DOHH2 (cell line): ENCODE measurements around the gene FNDC3B.

ENCODE experiments used
- H3F3A ChIP-seq: fragments of 200-600 bp; sonication (generic), shearing (Covaris generic); 2 replicates; pipeline ENCODE4 v1.6.0; 2016; ENCODE audit warnings: antibody characterized with exemption, mild to moderate bottlenecking; ENCODE audit not compliant: control insufficient read depth, insufficient read depth
- H3K27ac ChIP-seq: fragments of 200-600 bp; sonication (generic); 2 replicates; pipeline ENCODE4 v1.5.1; 2014; ENCODE audit warnings: low read depth, mild to moderate bottlenecking, low read length, moderate library complexity
- H3K27me3 ChIP-seq: fragments of 200-600 bp; sonication (generic); 2 replicates; pipeline ENCODE4 v1.6.1; 2014; ENCODE audit warnings: mild to moderate bottlenecking, low read length, mixed read lengths; ENCODE audit not compliant: control insufficient read depth
- H3K36me3 ChIP-seq: fragments of 200-600 bp; sonication (generic); 2 replicates; pipeline ENCODE4 v1.6.1; 2014; ENCODE audit warnings: mild to moderate bottlenecking, low read length, moderate library complexity, mixed read lengths; ENCODE audit not compliant: control insufficient read depth
- H3K4me1 ChIP-seq: fragments of 200-600 bp; sonication (generic); 2 replicates; pipeline ENCODE4 v1.6.1; 2014; ENCODE audit warnings: mild to moderate bottlenecking, low read length, mixed read lengths; ENCODE audit not compliant: control insufficient read depth
- H3K4me2 ChIP-seq: fragments of 200-600 bp; sonication (generic); 2 replicates; pipeline ENCODE4 v1.6.0; 2014; ENCODE audit warnings: mild to moderate bottlenecking, low read length, moderate library complexity
- H3K4me3 ChIP-seq: fragments of 200-600 bp; sonication (generic); 2 replicates; pipeline ENCODE4 v1.5.1; 2014; ENCODE audit warnings: mild to moderate bottlenecking, low read length, mixed read lengths
- H3K79me2 ChIP-seq: fragments of 200-600 bp; sonication (generic); 2 replicates; pipeline ENCODE4 v1.6.1; 2014; ENCODE audit warnings: mild to moderate bottlenecking, low read length, mixed read lengths; ENCODE audit not compliant: control insufficient read depth
- H3K9me2 ChIP-seq: fragments of 200-600 bp; sonication (generic); replicated peaks from 2 replicates; pipeline ENCODE4 v1.6.1; 2014; ENCODE audit warnings: mild to moderate bottlenecking, low read length, mixed read lengths; ENCODE audit not compliant: control insufficient read depth
- H3K9me3 ChIP-seq: fragments of 200-600 bp; sonication (generic); 2 replicates; pipeline ENCODE4 v1.6.1; 2014; ENCODE audit warnings: antibody characterized with exemption, low read length, mixed read lengths; ENCODE audit not compliant: control insufficient read depth, insufficient read depth
- H4K20me1 ChIP-seq: fragments of 200-600 bp; sonication (generic); 2 replicates; pipeline ENCODE4 v1.6.0; 2014; ENCODE audit warnings: low read depth, mild to moderate bottlenecking, antibody characterized with exemption, low read length, moderate library complexity; ENCODE audit not compliant: control insufficient read depth, insufficient read depth
- CTCF ChIP-seq: fragments of 200-600 bp; sonication (generic); IDR thresholded peaks from one replicate; pipeline ENCODE4 v1.5.1; 2014; ENCODE audit warnings: antibody characterized with exemption, mild to moderate bottlenecking, low read depth, low read length; ENCODE audit not compliant: poor library complexity, severe bottlenecking
- EZH2phosphoT487 ChIP-seq: fragments of 200-600 bp; sonication (generic); IDR thresholded peaks from 2 replicates; pipeline ENCODE4 v1.6.1; 2017; ENCODE audit warnings: borderline replicate concordance, mild to moderate bottlenecking, antibody characterized with exemption, low read length, moderate library complexity, mixed read lengths

The FNDC3B gene

GRCh38 chr3:172359231-172359630, 319.9 kb downstream of the FNDC3B start:
- Histone ChIP-seq H3K4me2 (no peak overlapping the region), H3K79me2 (no peaks in the 10 kb centered on the region), H3K9me3 (no peaks in the 10 kb centered on the region), H3K27ac (no peak overlapping the region), H3K9me2 (no peaks in the 10 kb centered on the region), H3K4me1 (no peaks in the 10 kb centered on the region), H4K20me1 (no peaks in the 10 kb centered on the region), H3K4me3 (no peak overlapping the region), H3K27me3 (no peaks in the 10 kb centered on the region), H3K36me3 (no peaks in the 10 kb centered on the region), H3F3A (no peaks in the 10 kb centered on the region)
- no peak for TF ChIP-seq EZH2phosphoT487
- TF ChIP-seq CTCF = no peak

GRCh38 chr3:172359996-172360395, 320.6 kb downstream of the FNDC3B start:
- no peak overlapping the region for H3K27ac ChIP-seq
- no peaks in the 10 kb centered on the region for H3K9me2 ChIP-seq
- H3K4me1 ChIP-seq = no peaks in the 10 kb centered on the region
- no peak overlapping the region for H3K4me2 ChIP-seq
- TF ChIP-seq EZH2phosphoT487 (no peak), CTCF (no peak)
- no peaks in the 10 kb centered on the region for H3F3A ChIP-seq
- no peaks in the 10 kb centered on the region for H4K20me1 ChIP-seq
- no peaks in the 10 kb centered on the region for H3K79me2 ChIP-seq
- H3K9me3 ChIP-seq = no peaks in the 10 kb centered on the region
- no peaks in the 10 kb centered on the region for H3K27me3 ChIP-seq
- H3K4me3 ChIP-seq = no peak overlapping the region
- no peaks in the 10 kb centered on the region for H3K36me3 ChIP-seq

- no peaks in the 10 kb centered on the region for H3K9me2 ChIP-seq
- H3K9me3 ChIP-seq = no peaks in the 10 kb centered on the region
- no peak overlapping the region for H3K4me2 ChIP-seq
- no peak overlapping the region for H3K27ac ChIP-seq
- no peaks in the 10 kb centered on the region for H4K20me1 ChIP-seq
- H3F3A ChIP-seq = no peaks in the 10 kb centered on the region
- no peaks in the 10 kb centered on the region for H3K79me2 ChIP-seq
- no peaks in the 10 kb centered on the region for H3K27me3 ChIP-seq
- TF ChIP-seq EZH2phosphoT487 = no peak
- no peak for TF ChIP-seq CTCF
- H3K4me1 ChIP-seq = no peaks in the 10 kb centered on the region
- H3K4me3 ChIP-seq = no peak overlapping the region
- H3K36me3 ChIP-seq = no peaks in the 10 kb centered on the region
These were observed 323.2 kb downstream of the FNDC3B start for GRCh38 chr3:172362583-172362982.
